Sciatic nerve (tissue), 1 donor: Measurements from ENCODE around the gene APOA4. TPM values are rescaled to one million over a fixed set of nuclear protein-coding genes. Genes with fewer than 3 reads are reported as not detected.

Source experiments
- total RNA-seq: library from RNA; stranded (reverse); fragmentation: NEBNext Ultra II Directional; extraction: Animal tissue kit (Norgen Biotek cat#: 25700); gene quantifications from one replicate; pipeline ENCODE4 v1.2.1, GENCODE V29; 2021
- donor health status: DM: no; HTN: no; CAD: no.

The APOA4 gene
- total RNA-seq, 1 donor from 2014 or later, result not detected

Other genes starting within 250 kb of the APOA4 start
- 16.9 TPM for gene BUD13, start 50.3 kb downstream of the APOA4 start, total RNA-seq
- gene ZPR1, start 35.3 kb downstream of the APOA4 start, total RNA-seq, result 26.7 TPM
- not detected for gene APOA5, start 31.4 kb downstream of the APOA4 start, total RNA-seq
- not detected for gene APOC3, start 6.6 kb upstream of the APOA4 start, total RNA-seq
- gene APOA1, start 14.3 kb upstream of the APOA4 start, total RNA-seq, result 7.0 TPM